H1 (cell line): ENCODE results near the gene CAMK2B. TPM values are rescaled to one million over a fixed set of nuclear protein-coding genes. Genes with fewer than 3 reads are reported as not detected.

Source experiments
- CTCF ChIP-seq, 3 experiments: IDR thresholded peaks; 1 replicate in 2 of 3; 2 replicates in 1 of 3; pipeline versions ENCODE4 v1.5.1 to v1.6.1; 2011; ENCODE audit warnings: low read length in 3 of 3, mild to moderate bottlenecking in 3 of 3, inconsistent platforms in 2 of 3, low read depth in 1 of 3, moderate library complexity in 1 of 3; ENCODE audit not compliant: insufficient read depth in 1 of 3; ENCODE audit errors: control extremely low read depth in 1 of 3
- RAD21 ChIP-seq, 2 experiments: IDR thresholded peaks in 1 of 2; conservative IDR thresholded peaks in 1 of 2; 2 replicates each; pipeline ENCODE4 v1.6.1; 2011; ENCODE audit warnings: low read depth in 2 of 2, low read length in 2 of 2, improper control_type of control experiment in 1 of 2, inconsistent platforms in 1 of 2, mild to moderate bottlenecking in 1 of 2, moderate library complexity in 1 of 2
- RNF2 ChIP-seq: fragments of 200-900, 300-1000 bp; sonication (generic); IDR thresholded peaks from 2 replicates; pipeline ENCODE4 v1.7.1; 2016; ENCODE audit warnings: borderline replicate concordance, low read depth, mild to moderate bottlenecking, antibody characterized with exemption, low read length; ENCODE audit not compliant: poor library complexity, severe bottlenecking; ENCODE audit errors: missing control alignments
- polyA plus RNA-seq, 7 experiments: library from polyadenylated mRNA; depleted of rRNA in 3 of 7; stranded (reverse) in 5 of 7; unstranded in 2 of 7; fragments of >200 nt in 5 of 7; fragments of 200-250 nt in 2 of 7; gene quantifications; 1 replicate in 5 of 7; 2 replicates in 1 of 7; 4 replicates in 1 of 7; pipeline versions ENCODE4 v1.2.1 to v1.2.3, GENCODE V29; 2011 to 2013; ENCODE audit warnings: missing spikeins in 2 of 7, mixed read lengths in 2 of 7
- total RNA-seq: library from RNA; stranded (reverse); fragmentation: NEBNext Ultra II Directional; extraction: Animal tissue kit (Norgen Biotek cat#: 25700); gene quantifications from 2 replicates; pipeline ENCODE4 v1.2.1, GENCODE V29; 2021
- TF ChIP-seq, protein P1 (sequence below): IDR thresholded peaks from 2 replicates; pipeline ENCODE4 v1.6.1; 2012; ENCODE audit warnings: low read length, inconsistent platforms

CAMK2B gene
- total and polyA plus RNA-seq, 2 of the 8 experiments (the other 6 are each of a cell fraction or from before 2014, with no cell fraction given): 0.05 to 0.15 TPM

- TF ChIP-seq CTCF (IDR thresholded peaks at IDR 0.05; ENCODE audit: control extremely low read depth in 1 of 3, insufficient read depth in 1 of 3, low read depth in 1 of 3, low read length in 3 of 3): no peak
- TF ChIP-seq RAD21 (IDR thresholded peaks at IDR 0.05 in 1 of 2, conservative IDR thresholded peaks at IDR 0.05 in 1 of 2; ENCODE audit: low read depth in 2 of 2, low read length in 2 of 2): no peak
- TF ChIP-seq, protein P1, sequence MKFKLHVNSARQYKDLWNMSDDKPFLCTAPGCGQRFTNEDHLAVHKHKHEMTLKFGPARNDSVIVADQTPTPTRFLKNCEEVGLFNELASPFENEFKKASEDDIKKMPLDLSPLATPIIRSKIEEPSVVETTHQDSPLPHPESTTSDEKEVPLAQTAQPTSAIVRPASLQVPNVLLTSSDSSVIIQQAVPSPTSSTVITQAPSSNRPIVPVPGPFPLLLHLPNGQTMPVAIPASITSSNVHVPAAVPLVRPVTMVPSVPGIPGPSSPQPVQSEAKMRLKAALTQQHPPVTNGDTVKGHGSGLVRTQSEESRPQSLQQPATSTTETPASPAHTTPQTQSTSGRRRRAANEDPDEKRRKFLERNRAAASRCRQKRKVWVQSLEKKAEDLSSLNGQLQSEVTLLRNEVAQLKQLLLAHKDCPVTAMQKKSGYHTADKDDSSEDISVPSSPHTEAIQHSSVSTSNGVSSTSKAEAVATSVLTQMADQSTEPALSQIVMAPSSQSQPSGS: no peak
- no peak for TF ChIP-seq RNF2
Observed at GRCh38 chr7:44246396-44247113, 78.8 kb downstream of the CAMK2B start (continued).
